Gastroesophageal sphincter (tissue), 3 donors: Measurements from ENCODE around the gene NLGN1.

Experiments
- EP300 ChIP-seq: sonication (generic); formaldehyde crosslinking; IDR thresholded peaks from one replicate; pipeline ENCODE4 v1.6.1; 2017; ENCODE audit warnings: antibody characterized with exemption, mild to moderate bottlenecking
- POLR2A ChIP-seq, 2 donors: fragments of 450-650 bp; IDR thresholded peaks; one replicate each; pipeline ENCODE4 v1.6.1; 2017; ENCODE audit warnings: antibody characterized with exemption in 2 of 2, mild to moderate bottlenecking in 2 of 2, moderate library complexity in 1 of 2
- POLR2AphosphoS5 ChIP-seq: sonication (generic); formaldehyde crosslinking; IDR thresholded peaks from one replicate; pipeline ENCODE4 v1.6.1; 2017; ENCODE audit warnings: antibody characterized with exemption
- TF ChIP-seq, protein P1 (sequence below), 4 experiments: fragments of 200-600 bp in 2 of 4; fragments of 450-650 bp in 2 of 4; sonication (generic) in 1 of 4; IDR thresholded peaks; one replicate each; pipeline ENCODE4 v1.5.1; 2017 to 2019; ENCODE audit warnings: antibody characterized with exemption in 4 of 4, mild to moderate bottlenecking in 2 of 4, moderate library complexity in 2 of 4

DNA sequence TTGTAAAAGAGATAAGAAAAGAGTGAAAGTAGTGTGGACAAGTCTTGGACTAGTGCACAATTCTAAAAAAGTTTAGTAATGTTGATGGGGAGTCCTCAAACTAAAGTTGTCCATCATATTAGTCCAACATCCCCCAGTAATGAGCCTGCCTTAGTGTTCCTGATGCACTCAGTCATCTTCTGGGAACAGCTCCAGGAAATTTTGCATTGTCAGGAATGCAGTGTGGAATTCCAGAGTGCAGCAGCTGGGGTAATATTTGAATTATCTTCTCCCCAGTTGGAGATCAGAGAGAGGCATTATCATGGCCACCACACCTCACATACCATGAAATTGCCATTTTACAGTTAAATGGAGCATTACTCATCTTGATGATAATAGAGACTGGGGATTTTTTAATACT, 932.8 kb downstream of the NLGN1 start:
- TF ChIP-seq, protein P1, sequence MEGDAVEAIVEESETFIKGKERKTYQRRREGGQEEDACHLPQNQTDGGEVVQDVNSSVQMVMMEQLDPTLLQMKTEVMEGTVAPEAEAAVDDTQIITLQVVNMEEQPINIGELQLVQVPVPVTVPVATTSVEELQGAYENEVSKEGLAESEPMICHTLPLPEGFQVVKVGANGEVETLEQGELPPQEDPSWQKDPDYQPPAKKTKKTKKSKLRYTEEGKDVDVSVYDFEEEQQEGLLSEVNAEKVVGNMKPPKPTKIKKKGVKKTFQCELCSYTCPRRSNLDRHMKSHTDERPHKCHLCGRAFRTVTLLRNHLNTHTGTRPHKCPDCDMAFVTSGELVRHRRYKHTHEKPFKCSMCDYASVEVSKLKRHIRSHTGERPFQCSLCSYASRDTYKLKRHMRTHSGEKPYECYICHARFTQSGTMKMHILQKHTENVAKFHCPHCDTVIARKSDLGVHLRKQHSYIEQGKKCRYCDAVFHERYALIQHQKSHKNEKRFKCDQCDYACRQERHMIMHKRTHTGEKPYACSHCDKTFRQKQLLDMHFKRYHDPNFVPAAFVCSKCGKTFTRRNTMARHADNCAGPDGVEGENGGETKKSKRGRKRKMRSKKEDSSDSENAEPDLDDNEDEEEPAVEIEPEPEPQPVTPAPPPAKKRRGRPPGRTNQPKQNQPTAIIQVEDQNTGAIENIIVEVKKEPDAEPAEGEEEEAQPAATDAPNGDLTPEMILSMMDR (IDR thresholded peaks at IDR 0.05): no peak
- TF ChIP-seq POLR2A (IDR thresholded peaks at IDR 0.05): no peak
- no peak for TF ChIP-seq POLR2AphosphoS5
- no peak for TF ChIP-seq EP300
